GM20431 (cell line): ENCODE measurements around the gene TFCP2.
"Not testable (repeated sequence)": the region's sequence is repeated elsewhere in the genome, so short reads cannot be mapped to it uniquely, and the experiment has no call there.

ENCODE experiments used
- in situ Hi-C: fragments of 300-500 bp; cut with MseI, MboI; formaldehyde crosslinking; loops from one replicate; pipeline ENCODE4 v1.15.0; 2020; ENCODE audit warnings: low sequenced_read_pairs; ENCODE audit not compliant: unreplicated experiment

Gene TFCP2, protein sequence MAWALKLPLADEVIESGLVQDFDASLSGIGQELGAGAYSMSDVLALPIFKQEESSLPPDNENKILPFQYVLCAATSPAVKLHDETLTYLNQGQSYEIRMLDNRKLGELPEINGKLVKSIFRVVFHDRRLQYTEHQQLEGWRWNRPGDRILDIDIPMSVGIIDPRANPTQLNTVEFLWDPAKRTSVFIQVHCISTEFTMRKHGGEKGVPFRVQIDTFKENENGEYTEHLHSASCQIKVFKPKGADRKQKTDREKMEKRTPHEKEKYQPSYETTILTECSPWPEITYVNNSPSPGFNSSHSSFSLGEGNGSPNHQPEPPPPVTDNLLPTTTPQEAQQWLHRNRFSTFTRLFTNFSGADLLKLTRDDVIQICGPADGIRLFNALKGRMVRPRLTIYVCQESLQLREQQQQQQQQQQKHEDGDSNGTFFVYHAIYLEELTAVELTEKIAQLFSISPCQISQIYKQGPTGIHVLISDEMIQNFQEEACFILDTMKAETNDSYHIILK

DNA sequence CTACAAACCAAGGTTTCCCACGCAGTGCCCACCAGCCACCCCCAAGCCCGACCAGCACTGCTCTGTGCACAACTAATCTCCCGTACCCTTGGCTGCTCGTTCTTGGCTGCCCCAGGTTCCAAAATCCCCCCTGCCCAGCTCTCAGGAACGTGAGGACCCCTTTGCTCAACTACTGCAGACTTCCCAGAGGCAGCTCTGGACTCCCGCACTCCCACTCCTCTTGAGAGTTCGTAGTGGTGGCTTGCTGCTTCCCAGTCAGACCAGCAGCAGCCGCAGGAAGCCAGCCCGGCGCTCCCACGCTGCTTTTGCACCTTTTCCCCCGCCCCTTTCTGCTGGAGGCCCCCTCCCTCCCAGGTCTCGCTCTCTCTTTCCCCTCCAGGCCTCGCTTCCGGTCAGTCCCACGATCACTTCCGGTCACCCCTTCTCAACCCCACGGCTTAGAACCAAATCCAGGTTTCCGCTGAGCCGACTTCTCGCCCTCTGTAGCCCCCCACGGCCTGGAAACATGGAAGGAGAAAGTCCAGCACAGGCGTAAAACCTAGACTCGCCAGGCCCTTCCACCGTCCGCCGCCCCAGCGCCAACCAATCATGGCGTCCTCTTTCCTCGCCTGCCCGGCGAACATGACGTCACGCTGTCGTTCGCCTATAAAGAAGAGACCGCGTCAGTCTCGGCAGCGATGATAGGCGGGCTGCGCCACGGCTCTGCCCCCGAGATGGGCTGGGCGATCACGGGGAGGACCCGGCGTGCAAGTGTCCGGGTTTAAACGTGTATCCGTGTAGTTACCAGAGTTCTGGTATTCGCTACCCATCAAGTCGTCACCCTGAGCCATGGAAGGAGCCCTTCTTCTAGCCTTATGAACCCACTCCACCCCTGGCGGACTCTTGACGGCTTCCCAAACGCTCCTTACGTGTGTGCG, at the start of gene TFCP2:
Gene TFCP2, minus strand, starts transcription at position 621 of the 917 bp plus-strand sequence. CDS start 713 bp downstream, outside the sequence.
- in situ Hi-C loops: no loop called here

DNA sequence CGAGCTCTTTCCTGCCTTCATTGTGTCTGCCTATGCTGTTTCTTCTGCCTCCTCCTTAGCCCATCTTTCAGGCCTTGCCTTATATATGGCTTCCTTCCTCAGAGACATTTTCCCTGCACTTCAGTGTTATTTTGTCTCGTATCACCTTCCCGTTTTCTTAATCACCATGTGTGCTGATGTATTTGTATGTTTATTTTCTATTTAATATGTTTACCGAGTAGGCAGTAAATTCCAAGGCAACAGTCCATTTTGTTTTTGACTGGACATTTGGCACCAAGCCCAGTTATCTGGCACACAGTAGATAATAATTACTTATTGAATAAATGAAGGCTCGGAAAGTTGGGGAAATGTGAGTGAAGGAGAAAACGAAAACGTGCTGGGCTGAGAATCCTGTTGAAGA, 49.5 kb upstream of the TFCP2 start:
- in situ Hi-C loops: no loop called here

DNA sequence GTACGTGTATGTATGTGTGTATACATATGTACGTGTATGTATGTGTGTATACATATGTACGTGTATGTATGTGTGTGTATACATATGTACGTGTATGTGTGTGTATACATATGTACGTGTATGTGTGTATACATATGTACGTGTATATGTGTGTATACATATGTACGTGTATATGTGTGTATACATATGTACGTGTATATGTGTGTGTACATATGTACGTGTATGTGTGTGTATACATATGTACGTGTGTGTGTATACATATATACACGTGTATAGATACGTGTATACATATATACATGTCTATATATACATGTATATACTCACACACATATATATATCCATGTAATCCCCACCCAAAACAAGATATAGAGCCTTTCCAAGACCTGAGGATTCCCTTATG, 46.9 kb upstream of the TFCP2 start:
- in situ Hi-C loops: not testable (repeated sequence)

DNA sequence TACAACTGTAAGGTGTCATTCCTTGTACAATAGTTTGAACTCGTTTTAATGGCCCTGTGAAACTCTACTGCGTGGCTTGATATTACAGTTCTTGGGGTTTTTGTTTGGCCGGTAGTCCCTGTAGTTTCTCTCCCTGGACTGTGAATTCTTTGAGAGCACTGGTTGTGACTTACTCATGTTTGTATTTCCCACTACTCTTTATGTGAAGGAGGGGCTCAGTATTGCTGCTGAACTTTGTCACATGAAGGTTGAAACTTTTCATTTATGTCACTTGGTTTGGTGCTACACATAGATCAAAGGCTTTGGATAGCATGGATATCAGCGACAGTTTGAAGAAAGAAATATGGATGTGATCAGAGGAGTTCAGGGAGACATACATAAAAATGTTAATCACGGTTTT, 46.4 kb upstream of the TFCP2 start:
- in situ Hi-C loops: no loop called here

DNA sequence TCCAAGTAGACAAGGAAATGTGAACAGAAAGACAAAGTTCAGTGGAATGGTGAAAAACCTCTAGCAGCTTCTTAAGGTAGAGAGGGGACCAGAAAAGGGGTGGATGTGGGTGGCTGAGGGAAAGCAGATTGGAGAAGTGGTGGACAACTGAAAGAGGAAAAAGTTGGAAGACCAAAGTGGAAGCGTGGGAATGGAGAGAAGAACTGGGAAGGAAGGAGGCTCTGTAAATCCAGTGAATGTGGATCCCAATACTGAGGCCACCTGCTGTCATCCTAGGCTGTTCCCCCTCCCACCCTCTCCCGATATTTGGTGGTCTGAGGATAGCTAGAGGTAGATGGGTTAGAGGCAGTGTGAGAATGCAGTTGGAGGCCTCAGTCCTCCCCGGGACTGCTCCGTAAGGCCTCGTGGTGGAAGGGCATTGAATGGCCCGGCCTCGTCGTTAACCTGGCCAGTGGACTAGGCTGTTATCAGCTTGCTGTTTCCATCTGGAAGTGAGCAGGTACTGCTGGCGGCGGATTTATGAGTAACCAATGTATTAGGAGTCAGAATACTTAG, 45.7 kb upstream of the TFCP2 start:
- in situ Hi-C loops: no loop called here

DNA sequence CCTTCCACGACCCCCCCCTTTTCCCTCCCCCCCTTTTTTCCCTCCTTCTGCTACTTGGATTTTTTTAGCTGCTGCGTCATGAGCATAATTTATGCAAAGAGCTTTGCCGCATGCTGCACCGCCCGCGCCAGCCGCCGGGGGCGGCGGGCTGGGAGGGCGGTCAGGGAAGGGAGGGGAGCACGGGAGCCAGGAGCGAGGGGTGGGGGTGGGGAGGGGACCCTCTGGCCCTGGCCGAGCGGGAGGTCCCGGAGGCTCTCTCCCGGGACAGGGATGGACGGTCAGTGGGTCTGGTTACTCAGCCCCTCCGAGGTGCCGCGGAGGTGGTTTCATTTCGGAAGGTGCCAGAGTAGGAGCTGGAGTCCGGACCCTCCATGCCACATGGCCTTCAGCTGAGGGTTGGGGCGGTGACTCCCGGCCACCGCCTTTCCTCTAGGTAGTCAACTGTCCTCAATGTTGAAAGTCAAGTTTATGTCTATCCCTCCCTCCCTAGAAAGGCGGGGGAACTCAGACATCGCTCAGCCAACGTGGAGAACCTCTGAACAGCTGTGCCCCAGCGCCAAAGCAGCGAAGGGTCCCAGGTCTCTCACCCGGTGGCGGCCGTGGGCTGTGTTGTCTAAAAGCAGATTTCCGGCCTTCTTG, 45.2 kb upstream of the TFCP2 start, which contains the start of gene POU6F1:
Gene POU6F1, minus strand, starts transcription at position 95 of the 639 bp plus-strand sequence. CDS start 11,226 bp downstream, outside the sequence.
- in situ Hi-C loops: no loop called here

DNA sequence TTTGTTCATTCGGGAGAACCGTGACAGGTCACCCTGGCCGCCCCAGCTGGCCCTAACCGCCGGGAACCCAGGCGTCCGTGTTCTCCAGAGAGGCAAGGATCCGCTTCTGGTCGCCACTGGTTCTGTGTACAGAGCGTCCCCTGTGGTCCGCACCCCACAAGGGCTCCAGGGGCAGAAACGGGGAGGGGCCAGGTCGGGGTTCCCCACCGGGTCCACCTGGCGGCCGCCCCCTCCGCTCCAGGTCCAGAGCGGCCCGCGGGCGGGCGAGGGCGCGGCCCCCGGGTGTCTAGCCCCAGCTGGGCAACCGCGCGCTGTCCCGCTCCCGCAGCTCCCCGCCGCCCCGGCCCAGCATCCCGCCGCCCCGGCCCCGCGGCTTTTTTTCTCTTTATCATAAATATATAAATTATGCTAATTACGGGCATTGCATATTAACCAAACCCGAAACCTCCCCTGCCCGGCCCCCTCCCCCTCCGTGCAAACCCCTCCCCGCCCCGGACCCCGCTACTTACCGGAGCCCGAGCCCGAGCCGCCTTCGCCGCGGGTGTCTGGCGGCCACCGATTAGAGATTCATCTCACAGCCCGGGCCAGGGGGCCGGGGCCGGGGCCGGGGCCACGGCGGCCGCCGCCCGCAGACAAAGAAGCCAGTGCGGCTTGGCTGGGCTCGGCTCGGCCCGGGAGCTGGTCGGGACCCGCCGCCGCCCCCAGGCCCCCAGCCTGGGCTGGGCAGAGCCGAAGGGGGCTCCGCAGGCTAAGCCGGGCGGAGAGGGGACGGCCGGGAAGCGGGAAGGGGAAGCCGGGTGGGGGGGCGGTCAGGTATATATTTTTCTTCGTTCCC, 44.4 kb upstream of the TFCP2 start:
- in situ Hi-C loops: no loop called here

DNA sequence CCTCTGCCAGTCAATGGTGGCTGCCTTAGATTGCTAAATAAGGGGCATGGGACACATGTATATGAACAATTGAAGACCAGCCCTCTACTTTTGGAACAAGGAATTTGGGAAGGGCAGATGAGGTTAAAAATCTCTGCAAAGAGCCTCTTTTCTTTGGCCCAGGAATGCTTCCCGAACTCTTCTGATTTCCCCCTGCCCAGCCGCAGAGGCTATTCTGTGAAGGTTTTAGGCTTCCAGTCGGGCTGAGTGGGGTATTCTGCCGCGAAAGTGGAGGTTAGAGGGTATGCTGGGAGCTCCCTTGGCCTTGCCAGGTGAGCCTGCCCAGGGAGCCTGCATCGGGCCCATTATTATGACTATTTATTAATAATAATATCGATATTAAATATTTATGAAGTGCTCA, 43.7 kb upstream of the TFCP2 start:
- in situ Hi-C loops: no loop called here

DNA sequence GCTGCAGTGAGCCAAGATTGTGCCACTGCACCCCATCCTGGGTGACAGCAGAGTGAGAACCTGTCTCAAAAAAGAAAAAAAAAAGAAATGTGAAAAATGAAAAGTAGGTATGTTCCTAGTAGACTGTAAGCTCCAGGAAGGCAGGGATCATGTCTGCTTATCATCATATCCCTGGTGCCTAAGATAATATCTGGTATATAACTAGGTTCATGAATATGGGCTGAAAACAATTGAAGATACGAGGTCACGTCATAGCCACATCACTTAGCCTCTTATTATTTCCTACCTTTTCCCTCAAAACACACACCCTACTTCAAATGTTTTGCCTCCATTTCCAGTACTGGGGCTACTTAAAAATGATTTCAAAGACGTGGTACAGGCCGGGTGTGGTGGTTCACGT, 42.0 kb upstream of the TFCP2 start:
- in situ Hi-C loops: no loop called here

DNA sequence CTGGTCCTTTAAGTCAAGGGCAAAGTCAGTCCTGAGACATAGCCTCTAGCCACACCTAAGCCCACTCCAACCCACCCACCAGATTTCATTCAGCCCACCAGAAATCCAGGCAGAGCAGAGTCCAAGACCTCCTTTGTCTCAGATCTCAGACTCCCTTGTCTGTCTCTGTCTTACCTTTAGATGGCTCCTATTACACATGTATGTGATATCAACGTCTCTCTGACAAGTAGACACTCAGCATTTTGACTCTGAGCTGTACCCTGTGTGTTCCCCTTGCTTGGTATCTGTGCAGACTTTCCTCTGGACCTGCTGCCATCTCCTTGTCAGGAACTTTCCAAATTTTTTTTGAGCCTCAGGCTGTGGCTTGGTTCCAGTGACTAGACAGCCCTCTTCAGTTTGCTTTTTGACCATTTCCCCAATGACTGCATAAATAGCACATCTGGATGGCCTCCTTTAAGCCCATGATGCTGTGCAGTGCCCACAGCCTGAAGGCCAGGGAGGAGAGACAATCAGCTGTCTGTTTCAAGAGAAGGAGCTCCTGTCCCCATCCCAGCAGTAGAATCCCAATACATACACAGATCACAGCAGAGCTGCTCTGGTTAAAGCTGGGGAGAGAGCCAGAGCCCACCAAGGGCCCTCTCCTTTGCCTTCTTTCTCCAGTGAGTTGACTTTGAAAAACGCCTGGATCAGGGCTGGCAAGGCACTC, 37.9 kb upstream of the TFCP2 start:
- in situ Hi-C loops: no loop called here

DNA sequence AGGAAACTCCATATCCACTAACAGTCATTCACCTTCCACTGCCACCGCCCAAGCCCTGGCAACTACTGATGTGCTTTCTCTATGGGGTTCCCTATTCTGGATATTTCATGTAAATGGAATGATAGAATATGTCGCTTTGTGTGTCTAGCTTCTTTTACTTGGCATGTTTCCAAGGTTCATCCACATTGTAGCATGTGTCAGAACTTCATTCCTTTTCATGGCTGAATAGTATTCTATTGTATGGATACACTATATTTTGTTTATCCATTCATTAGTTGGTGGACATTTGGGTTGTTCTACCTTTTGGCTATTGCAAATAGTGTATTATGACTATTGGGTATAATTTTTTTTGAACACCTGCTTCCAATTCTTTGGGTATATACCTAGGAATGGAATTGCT, 36.3 kb upstream of the TFCP2 start:
- in situ Hi-C loops: no loop called here

DNA sequence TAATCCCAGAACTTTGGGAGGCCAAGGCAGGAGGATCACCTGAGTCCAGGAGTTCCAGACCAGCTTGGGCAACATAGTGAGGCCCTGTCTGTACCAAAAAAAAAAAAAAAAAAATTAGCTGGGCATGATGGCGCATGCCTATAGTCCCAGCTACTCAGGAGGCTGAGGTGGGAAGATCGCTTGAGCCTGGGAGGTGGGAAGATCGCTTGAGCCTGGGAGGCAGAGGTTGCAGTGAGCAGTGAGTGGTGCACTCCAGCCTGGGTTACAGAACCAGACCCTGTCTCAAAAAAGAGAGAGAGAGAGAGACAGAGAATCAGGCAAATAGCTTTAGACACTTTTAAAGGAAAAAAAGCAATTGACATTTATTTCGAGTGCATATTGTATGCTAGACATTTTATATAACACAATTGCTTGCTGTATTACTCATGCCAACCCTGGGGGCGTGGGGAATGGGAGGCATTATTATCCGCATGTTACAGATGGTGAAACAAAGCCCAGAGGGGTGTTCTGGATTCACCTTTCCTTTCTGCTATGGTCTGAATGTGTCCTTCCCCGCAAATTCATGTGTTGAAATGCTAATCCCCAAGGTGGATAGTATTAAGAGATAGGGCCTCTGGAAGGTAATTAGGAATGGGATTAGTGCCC, 35.2 kb upstream of the TFCP2 start:
- in situ Hi-C loops: no loop called here

DNA sequence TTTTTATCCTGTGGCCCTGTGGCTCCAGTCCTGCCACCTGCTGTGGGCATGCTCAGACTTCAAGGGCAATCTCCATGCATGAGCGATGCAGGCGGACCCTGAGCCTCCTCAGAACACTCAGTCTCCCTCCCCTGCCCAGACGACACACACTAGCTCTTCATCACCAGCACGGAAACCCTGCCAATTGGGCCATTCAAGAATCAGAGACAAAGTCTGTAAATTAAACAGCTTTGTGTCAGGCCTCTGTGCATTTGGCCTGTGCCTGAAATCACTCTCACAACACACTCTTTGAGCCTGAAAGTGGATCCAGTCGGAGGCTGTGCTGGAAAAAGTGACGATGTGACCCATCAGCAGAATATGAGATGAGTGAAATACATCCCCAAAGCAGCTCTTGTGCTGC, 32.4 kb upstream of the TFCP2 start:
- in situ Hi-C loops: no loop called here

DNA sequence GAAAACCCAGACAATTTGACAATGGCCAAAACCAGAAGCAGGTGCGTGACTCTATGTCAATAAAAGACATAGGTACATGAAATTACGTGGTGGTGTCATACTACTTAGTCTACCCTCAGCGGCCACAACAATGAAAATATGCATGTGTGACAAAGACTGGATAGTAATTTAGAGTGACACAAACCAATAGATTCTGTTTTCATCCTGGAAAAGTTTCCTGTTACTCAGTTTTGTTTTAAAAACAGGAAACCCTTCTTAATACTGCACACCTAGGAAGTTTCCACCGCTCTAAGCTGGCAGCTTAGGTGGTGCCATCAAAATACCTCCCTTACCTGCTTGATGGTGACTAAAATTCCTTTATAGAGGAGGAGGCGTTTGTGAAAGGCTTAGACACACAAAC, 29.8 kb upstream of the TFCP2 start:
- in situ Hi-C loops: no loop called here

DNA sequence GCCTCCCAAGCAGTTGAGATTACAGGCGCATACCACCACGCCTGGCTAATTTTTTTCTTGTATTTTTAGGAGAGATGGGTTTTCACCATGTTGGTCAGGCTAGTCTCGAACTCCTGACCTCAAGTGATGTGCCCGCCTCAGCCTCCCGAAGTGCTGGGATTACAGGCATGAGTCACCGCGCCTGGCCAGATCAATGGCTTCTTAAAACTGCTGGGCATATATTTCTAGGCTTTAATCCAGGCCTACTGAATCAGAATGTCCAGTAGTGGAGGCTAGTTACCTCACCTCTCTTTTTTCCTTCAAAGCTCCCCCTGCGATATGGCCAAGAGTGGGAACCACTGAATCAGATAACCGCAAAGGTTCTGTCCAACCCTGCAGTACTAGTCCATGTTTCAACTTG, 27.9 kb upstream of the TFCP2 start:
- in situ Hi-C loops: no loop called here

DNA sequence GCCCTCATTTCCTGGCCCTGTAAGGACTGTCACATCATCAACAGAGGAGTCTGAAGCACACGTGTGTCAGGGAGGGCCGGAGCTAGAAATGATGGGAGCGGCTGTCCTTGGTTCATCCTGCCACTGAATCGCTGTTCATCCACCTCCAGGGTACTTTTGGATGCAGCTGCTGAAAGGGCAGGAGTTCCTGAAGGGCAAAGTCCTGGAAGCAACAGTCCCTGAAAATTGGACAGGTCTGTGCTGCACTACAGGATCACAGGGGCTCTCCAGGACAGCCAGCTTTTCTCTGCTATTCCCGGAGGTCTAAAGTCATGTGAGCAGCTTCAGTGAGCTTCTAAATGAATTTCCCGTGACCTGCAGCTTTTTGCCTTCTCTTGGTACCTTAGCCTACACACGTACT, 27.2 kb upstream of the TFCP2 start:
- in situ Hi-C loops: no loop called here

DNA sequence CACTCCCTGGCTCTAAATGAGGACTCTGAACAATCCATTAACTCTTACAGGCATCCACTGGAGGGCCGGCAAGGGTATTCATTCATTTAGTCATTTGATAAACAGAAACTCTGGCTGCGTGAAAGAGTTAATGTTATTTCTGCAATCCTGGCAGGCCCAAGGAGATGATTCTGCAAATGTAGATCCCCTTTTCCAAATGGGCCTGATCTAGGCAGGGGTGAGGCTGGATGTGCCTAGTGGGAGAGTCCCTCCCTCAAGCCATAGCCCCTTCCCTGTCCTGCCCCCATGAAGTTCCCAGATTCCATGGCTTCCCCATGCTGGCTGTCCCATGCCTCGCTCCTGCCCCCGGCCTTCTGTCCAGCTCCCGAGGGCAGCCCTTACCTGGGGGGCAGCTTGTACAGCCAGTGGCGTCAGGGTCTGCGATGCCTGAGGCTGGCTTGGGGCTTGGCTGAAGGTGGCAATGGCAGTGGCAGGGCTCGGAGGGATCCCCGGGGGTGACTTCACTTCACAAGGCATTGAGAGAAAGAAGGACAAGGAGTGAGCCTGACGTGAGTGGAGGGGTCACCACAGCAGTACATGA, 26.5 kb upstream of the TFCP2 start:
- in situ Hi-C loops: no loop called here
